HG02885 (cell line): Measurements from ENCODE around the gene PTTG1IP.
"Not testable (repeated sequence)": the region's sequence is repeated elsewhere in the genome, so short reads cannot be mapped to it uniquely, and the experiment has no call there.

Experiments
- ATAC-seq: cut with Tn5 transposase; IDR thresholded peaks from one replicate; pipeline ENCODE4 v1.9.1; 2021; ENCODE audit warnings: mild to moderate bottlenecking; ENCODE audit not compliant: unreplicated experiment, poor library complexity

PTTG1IP gene

DNA sequence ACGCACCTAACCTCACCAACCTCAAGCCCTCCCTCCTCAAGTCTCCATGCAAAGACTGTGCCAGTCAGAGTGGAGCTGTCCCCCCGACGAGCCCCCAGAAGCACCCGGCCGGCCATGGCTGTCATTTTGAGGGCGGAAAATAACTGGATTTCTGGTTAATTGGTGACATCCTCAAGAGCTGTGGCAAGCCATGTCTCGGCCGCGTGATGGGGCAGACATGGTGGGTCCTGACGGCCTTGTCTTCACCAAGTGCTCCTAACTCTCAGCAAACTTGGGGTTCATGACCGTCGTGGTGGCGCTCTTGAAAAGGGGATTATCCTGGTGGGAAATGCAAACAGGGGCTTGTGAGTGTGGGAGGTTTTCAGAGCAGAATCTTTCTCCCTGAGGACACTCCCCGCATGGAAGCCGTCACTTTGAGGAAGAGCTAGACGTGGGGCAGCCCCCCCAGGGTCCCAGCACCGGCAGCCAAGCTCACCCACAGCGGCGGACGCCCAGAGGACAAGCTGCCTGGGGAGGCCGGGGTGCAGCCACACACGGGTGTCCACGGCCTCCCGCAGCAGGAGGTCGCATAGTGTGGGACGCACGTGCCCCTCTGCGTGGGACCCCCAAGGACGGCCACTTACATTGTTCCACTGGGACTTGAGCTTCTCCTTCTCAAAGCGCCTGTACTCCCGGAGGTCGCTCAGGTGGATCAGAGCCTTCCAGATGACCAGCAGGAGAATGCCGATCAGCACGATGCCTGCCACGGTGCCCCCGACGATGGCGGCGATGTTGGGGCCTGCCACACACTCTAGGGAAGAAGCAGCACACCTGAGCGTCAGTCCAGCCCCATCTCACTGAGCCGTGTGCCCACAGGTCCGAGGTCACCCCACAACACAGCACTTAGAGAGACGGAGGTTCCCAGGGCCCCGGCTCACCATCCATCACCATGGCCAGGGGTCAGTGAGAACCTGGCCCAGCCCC lies 12.9 kb upstream of the PTTG1IP start:
- no peak for ATAC-seq

GRCh38 chr21:44885615-44886014 lies 12.1 kb upstream of the PTTG1IP start:
- ATAC-seq, result no peak

DNA sequence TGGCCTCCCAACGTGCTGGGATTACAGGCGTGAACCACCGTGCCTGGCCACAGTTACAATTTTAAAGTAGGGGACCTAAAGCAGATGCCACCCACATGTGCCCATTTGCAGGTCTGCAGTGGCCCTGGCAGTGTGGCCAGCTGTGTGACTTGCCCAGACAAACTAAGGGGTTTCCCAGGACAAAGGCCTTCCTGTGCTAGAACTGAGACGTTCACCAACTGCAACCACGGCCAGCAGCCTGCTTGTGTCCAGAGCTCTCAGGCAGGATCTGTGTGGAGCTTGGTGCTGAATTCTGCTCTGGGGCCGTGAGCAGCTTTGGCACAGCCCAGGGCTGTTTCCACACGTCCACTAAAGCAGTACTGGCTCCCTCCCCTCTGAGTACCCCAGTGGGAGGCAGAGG lies 10.6 kb upstream of the PTTG1IP start:
- ATAC-seq, result no peak

- ATAC-seq, result no peak
Observed at GRCh38 chr21:44883250-44883649, 9.8 kb upstream of the PTTG1IP start.

DNA sequence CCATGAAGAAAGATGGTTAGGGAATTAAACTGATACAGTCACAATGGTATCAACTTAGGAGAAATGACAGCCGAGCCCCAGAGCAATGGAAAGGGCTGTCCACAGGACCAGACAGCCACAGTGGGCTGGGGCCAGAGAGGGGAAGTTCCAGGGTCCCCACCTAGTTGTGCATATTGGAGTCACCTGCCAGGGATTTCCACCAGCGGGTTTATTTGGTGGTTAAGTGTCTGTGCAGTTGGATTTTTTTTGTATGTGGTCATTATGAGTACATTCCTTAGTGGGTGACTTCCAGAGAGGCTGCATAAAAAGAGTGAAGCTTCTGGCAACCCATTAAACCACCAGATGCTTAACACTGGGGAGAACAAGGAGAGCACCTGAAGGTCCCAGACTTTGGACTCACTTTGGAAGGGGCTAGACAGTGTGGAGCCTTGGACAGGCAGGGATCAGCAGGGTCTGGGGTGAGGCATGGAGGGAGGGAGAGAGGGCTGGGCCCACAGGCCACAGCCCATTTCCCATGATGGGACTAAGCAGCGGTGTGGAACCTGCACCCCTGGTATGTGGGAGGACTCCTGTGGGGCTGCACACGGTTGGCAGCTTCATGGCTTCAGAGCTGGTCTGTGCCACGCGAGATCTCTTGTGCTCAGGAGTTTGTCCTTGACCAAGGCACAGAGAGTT lies 7.8 kb upstream of the PTTG1IP start:
- ATAC-seq, result no peak

DNA sequence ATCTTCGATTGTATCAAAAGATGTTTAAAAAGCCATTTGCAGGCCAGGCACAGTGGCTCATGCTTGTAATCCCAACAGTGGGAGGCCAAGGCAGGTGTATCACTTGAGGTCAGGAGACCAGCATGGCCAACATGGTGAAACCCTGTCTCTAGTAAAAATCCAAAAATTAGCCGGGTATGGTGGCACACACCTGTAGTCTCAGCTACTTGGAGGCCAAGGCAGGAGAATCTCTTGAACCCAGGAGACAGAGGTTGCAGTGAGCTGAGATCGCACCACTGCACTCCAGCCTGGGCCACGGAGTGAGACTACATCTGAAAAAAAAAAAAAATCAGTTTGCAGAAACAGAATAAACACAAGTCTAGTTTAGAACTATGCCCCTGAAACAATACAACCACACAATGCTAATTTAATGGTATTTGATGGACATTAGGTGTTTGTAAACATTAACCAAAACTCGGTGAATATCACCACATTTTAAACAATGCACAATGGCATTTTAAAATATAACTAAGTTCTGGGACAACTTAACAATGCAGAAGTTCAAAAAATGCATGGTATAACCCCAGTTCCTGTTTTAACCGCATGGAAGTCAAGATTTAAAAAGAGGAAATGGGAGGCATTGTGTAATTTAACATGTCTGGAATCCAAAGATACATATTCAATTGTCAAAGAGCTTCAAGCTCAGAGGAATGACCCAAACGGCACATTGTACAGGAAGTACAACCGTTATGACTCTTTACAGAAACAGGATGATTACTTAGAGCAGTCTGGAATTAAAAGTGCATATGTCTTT lies 7.1 kb upstream of the PTTG1IP start:
- no peak for ATAC-seq

DNA sequence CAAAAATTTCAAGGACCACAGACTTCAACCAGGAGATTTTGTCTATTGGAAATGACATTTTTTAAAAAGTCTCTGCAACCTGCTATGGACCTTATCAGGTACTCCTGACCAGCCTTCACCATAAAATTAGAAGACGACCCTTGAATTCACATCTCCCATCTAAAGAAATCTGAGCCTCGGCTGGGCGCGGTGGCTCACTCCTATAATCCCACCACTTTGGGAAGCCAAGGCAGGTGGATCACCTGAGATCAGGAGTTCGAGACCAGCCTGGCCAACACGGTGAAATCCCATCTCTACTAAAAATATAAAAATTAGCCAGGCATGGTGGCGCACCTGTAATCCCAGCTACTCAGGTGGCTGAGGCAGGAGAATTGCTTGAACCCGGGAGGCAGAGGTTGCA lies 5.7 kb upstream of the PTTG1IP start:
- not testable (repeated sequence) for ATAC-seq

DNA sequence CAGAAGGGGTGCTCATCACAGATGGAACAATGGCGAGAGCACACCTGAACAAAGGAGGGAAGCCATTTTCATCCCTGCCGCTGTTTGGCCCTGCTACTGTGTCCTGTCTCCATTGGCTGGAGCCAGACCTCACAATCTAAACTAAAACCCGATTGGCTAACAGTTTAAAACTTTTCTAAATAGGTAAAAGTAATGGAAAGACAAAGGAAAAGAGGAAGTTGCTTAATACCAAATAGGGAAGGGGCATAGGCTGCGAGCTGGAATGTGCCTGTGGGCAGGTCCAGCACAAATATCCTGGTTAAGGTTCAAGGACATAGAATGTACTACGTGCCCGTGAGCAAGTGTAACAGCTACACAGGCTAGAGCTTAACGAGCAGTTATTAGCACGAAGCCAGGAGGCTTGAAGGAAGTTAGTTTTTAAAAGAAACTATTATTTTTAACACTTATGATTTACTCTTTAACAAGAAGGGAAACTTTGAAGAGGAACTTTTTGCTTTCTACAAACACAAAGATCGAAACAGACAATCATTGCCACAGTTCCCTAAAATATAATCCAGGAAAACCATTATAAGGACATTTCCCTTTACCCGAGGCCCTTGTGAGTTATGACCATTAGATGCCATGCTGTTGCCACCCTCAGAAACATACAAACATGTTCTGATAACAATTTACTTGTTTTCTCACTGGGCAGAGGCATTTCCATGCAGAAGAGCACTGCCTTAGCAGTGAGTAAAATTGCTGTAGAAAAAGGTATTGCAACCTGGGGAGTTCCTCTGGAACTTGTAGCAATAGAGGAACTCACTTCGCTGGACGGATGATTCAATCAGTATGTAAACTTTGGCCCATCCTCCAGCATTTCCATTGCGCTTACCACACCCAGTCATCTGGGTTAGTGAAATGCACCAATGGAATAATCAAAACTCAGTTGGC lies 4.8 kb upstream of the PTTG1IP start:
- no peak for ATAC-seq

- ATAC-seq, result no peak
Observed at GRCh38 chr21:44876849-44877575, 3.5 kb upstream of the PTTG1IP start.

- ATAC-seq, result no peak
Observed at GRCh38 chr21:44875316-44875700, 1.8 kb upstream of the PTTG1IP start.

- no peak for ATAC-seq
Observed at GRCh38 chr21:44874497-44875315, 1.2 kb upstream of the PTTG1IP start.

DNA sequence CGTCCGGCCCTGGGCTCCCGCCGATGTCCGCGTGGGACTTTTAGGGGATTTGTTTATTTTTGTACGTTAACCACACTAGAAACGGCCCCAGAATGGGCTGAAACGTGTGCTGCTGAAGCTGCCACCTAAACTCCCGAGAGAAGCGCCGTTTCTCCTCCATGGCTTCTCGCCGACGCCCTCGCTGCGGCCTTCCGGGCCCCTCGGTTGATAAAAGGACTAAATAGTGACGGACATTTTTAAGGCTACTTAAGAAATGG lies 678 bp upstream of the PTTG1IP start:
- no peak for ATAC-seq

- no peak for ATAC-seq
Observed at GRCh38 chr21:44872649-44873355, 688 bp downstream of the PTTG1IP start.

- ATAC-seq, result no peak
Observed at GRCh38 chr21:44872323-44872648, 1.2 kb downstream of the PTTG1IP start.

- no peak for ATAC-seq
Observed at GRCh38 chr21:44871576-44872269, 1.8 kb downstream of the PTTG1IP start.

- no peak for ATAC-seq
Observed at GRCh38 chr21:44870748-44871495, 2.6 kb downstream of the PTTG1IP start.
